ENCODE measurements around the gene BTBD1.
A peak's percentile ranks its signal among the peaks of the same experiment; 100 is the strongest.
"Not testable (repeated sequence)": the region's sequence is repeated elsewhere in the genome, so short reads cannot be mapped to it uniquely, and the experiment has no call there.

BTBD1 gene

GRCh38 chr15:83053151-83053550 is 13.9 kb downstream of the BTBD1 start:
- no peak for DNase-seq

- peak; percentile 53 for DNase-seq
Observed at GRCh38 chr15:83046558-83047127, 20.4 kb downstream of the BTBD1 start.

- no peak for DNase-seq
Observed at GRCh38 chr15:83044156-83044555, 22.9 kb downstream of the BTBD1 start.

- peak; percentile 39 for DNase-seq
Observed at GRCh38 chr15:83039206-83039605, 27.8 kb downstream of the BTBD1 start.

GRCh38 chr15:83036253-83036652 is 30.8 kb downstream of the BTBD1 start:
- no peak for DNase-seq

- not testable (repeated sequence) for DNase-seq
Observed at GRCh38 chr15:83031234-83031633, 35.8 kb downstream of the BTBD1 start.

- DNase-seq = peak; percentile 70
Observed at GRCh38 chr15:83030021-83030420, 37.0 kb downstream of the BTBD1 start.

GRCh38 chr15:83018436-83018835 is 48.6 kb downstream of the BTBD1 start:
- no peak for DNase-seq

- no peak for DNase-seq
Observed at GRCh38 chr15:83016906-83017305, 50.1 kb downstream of the BTBD1 start.

- DNase-seq = no peak
Observed at GRCh38 chr15:83015361-83015760, 51.7 kb downstream of the BTBD1 start.

GRCh38 chr15:83014205-83014653 is 52.8 kb downstream of the BTBD1 start:
- no peak for DNase-seq

GRCh38 chr15:83012636-83013035 is 54.4 kb downstream of the BTBD1 start:
- no peak for DNase-seq

- no peak for DNase-seq
Observed at GRCh38 chr15:83012076-83012426, 55.0 kb downstream of the BTBD1 start.

- DNase-seq = peak; percentile 96
Observed at GRCh38 chr15:83011271-83012075, 55.6 kb downstream of the BTBD1 start, which contains the start of gene C15orf40. Gene C15orf40 (minus strand): TSS chr15:83011639. CDS start chr15:83011607, 32 bp downstream.

- peak; percentile 74 for DNase-seq
Observed at GRCh38 chr15:83010709-83011270, 56.3 kb downstream of the BTBD1 start.

- DNase-seq = not testable (repeated sequence)
Observed at GRCh38 chr15:83000672-83001031, 66.4 kb downstream of the BTBD1 start.

- DNase-seq = peak; percentile 22
Observed at GRCh38 chr15:82999905-83000671, 67.0 kb downstream of the BTBD1 start.

GRCh38 chr15:82999426-82999825 is 67.6 kb downstream of the BTBD1 start:
- no peak for DNase-seq

- DNase-seq = peak; percentile 28
Observed at GRCh38 chr15:82995938-82996337, 71.1 kb downstream of the BTBD1 start.

GRCh38 chr15:82995076-82995475 is 72.0 kb downstream of the BTBD1 start:
- DNase-seq = no peak

GRCh38 chr15:82993144-82993543 is 73.9 kb downstream of the BTBD1 start:
- DNase-seq = no peak

GRCh38 chr15:82992436-82992998 is 74.5 kb downstream of the BTBD1 start:
- no peak for DNase-seq

- DNase-seq = no peak
Observed at GRCh38 chr15:82986442-82986780, 80.6 kb downstream of the BTBD1 start.

Data from NCI-H226 (cell line).